Heart right ventricle (tissue), 16 donors: ENCODE data around the gene GPHN. TPM values are rescaled to one million over a fixed set of nuclear protein-coding genes. Genes with fewer than 3 reads are reported as not detected.

Experiments used
- ATAC-seq, 8 donors: fragments of 200-7000 bp; cut with Tn5 transposase; one replicate each; pipeline ENCODE4 v1.9.1; 2020; ENCODE audit warnings: mild to moderate bottlenecking in 8 of 8, moderate library complexity in 8 of 8, moderate number of reproducible peaks in 1 of 8
- DNase-seq, 2 donors: peaks; one replicate each; pipeline ENCODE4 v3.0.0-alpha.2; 2020
- H3K27ac ChIP-seq, 10 donors: fragments of 200-600 bp; sonication (generic) in 2 of 10; one replicate each; pipeline versions ENCODE4 v1.5.0 to v1.8.0; 2020 to 2022; ENCODE audit warnings: mild to moderate bottlenecking in 3 of 10
- H3K27me3 ChIP-seq, 7 donors: fragments of 200-600 bp; one replicate each; pipeline ENCODE4 v1.8.0; 2021 to 2022; ENCODE audit warnings: mild to moderate bottlenecking in 2 of 7
- H3K36me3 ChIP-seq, 9 donors: fragments of 200-600 bp; sonication (generic) in 1 of 9; one replicate each; pipeline versions ENCODE4 v1.5.0 to v1.8.0; 2020 to 2022; ENCODE audit warnings: mild to moderate bottlenecking in 2 of 9
- H3K4me1 ChIP-seq, 9 donors: fragments of 200-600 bp; sonication (generic) in 1 of 9; one replicate each; pipeline versions ENCODE4 v1.5.0 to v1.8.0; 2020 to 2022; ENCODE audit warnings: mild to moderate bottlenecking in 4 of 9
- H3K4me3 ChIP-seq, 10 donors: fragments of 200-600 bp; sonication (generic) in 2 of 10; one replicate each; pipeline versions ENCODE4 v1.5.0 to v1.8.0; 2020 to 2022; ENCODE audit warnings: mild to moderate bottlenecking in 7 of 10, moderate library complexity in 2 of 10
- H3K9me3 ChIP-seq, 11 donors: fragments of 200-600 bp in 10 of 11; sonication (generic) in 2 of 11; one replicate each; pipeline versions ENCODE4 v1.5.0 to v1.8.0; 2013 to 2022; ENCODE audit warnings: mild to moderate bottlenecking in 2 of 11, control low read depth in 1 of 11, moderate library complexity in 1 of 11
- WGBS, 2 donors: extraction: QIAGEN DNeasy Blood & Tissue Kit; methylation state at CpG; one replicate each; pipeline ENCODE4 v1.1.7; 2013; ENCODE audit warnings: inconsistent platforms in 1 of 2; 5-methylcytosine and 5-hydroxymethylcytosine counted together
- intact Hi-C, 10 donors: fragments of 100-400 bp; cut with DNase I; formaldehyde crosslinking; loops; one replicate each; pipeline versions ENCODE4 v1.11.1 to v1.14.2; 2022
- polyA plus RNA-seq, 2 donors: library from polyadenylated mRNA; stranded (reverse); fragments of 200-250 nt; gene quantifications; one replicate each; pipeline ENCODE4 v1.2.3, GENCODE V29; 2013
- total RNA-seq, 10 donors: library from RNA; stranded (reverse); fragmentation: NEBNext Ultra II Directional in 3 of 10; extraction: Animal tissue kit (Norgen Biotek cat#: 25700) in 3 of 10; gene quantifications; one replicate each; pipeline versions ENCODE4 v1.2.1 to v1.2.4, GENCODE V29; 2021 to 2023
- TF ChIP-seq, protein P1 (sequence below), 9 donors: fragments of 200-600 bp; sonication (generic) in 2 of 9; IDR thresholded peaks; one replicate each; pipeline versions ENCODE4 v1.5.0 to v1.8.0; 2021 to 2022; ENCODE audit warnings: antibody characterized with exemption in 9 of 9, mild to moderate bottlenecking in 5 of 9, moderate library complexity in 1 of 9
- donor health status: Arrhythmogenic right ventricular cardiomyopathy.
- donor health status: ischemic (EF 13 %, LVEDD 7.1; RV severe dilation, severe dysfunction).
- donor health status: healthy with polysubstance abuse.
- donor health status: DM: no; HTN: yes; CAD: no.
- donor health status: DM: no; HTN: no; CAD: no.
- donor health status: ischemic (EF 25% LVEDD 6.9; RV normal size, moderate dysfunction).
- donor health status: ischemic (EF 25% LVEDD 5.7; RV mildly dilated, moderate dysfunction).
- donor health status: healthy.
- donor health status: DM: yes; HTN: yes; CAD: no.
- donor health status: Ischemic cardiomyopathy.
- donor health status: ischemic (EF 35%, LVEDD 5.7; RV mildly dilated, moderate dysfunction).
- donor health status: nonischemic (EF 11% LVEDD 7.7; RV severe dilation, severe dysfunction).
- donor health status: DM: yes; HTN: yes; CAD: no.
- donor health status: PGD.
- donor health status: ischemic (EF 29% LVEDD 5.4; RV normal size, mild dysfunction).
- donor health status: nonischemic (EF 23%, LVEDD 6.1; RV moderate dilation, normal function).

The GPHN gene
- total and polyA plus RNA-seq, 12 donors = 12.2 to 48.0 (median 32.2) TPM

DNA sequence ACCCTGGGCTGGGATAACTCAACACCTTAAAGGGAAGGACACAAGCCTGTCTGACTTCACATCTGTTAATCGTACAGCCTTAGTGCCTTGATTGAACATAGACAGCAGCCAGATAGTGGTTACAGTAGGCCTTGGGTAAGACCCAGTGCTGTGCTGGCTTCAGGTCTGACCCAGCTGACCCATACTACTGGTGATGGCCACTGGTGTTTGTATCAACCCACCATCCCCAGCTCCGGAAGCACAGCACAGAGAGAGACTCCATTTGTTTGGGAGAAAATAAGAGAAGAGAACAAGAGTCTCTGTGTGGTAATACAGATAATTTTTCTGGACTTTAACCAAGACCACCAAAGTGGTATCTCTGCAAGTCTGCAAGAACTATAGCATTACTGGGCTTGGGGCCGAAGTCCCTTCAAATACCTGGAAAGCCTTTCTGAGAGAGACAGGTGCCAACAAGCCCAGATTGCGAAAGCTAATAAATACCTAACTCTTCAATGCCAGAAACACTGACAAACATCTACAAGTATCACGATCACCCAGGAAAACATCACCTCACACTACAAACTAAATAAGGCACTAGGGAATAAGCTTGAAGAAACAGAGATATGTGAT, 351.2 kb downstream of the GPHN start:
- intact Hi-C loops = no loop called here
- H3K27me3 ChIP-seq = no peaks in the 10 kb centered on the region
- no peaks in the 10 kb centered on the region for H3K36me3 ChIP-seq
- H3K4me1 ChIP-seq = no peaks in the 10 kb centered on the region
- H3K4me3 ChIP-seq = no peak overlapping the region
- ATAC-seq = no peak
- DNase-seq = no peak
- TF ChIP-seq, protein P1, sequence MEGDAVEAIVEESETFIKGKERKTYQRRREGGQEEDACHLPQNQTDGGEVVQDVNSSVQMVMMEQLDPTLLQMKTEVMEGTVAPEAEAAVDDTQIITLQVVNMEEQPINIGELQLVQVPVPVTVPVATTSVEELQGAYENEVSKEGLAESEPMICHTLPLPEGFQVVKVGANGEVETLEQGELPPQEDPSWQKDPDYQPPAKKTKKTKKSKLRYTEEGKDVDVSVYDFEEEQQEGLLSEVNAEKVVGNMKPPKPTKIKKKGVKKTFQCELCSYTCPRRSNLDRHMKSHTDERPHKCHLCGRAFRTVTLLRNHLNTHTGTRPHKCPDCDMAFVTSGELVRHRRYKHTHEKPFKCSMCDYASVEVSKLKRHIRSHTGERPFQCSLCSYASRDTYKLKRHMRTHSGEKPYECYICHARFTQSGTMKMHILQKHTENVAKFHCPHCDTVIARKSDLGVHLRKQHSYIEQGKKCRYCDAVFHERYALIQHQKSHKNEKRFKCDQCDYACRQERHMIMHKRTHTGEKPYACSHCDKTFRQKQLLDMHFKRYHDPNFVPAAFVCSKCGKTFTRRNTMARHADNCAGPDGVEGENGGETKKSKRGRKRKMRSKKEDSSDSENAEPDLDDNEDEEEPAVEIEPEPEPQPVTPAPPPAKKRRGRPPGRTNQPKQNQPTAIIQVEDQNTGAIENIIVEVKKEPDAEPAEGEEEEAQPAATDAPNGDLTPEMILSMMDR (IDR thresholded peaks at IDR 0.05) = no peak
- 93 to 94% methylated on average over 5 of the region's 5 CpGs for WGBS, 2 donors
- peaks cover 0 to 7% (median 0%) of the 10 kb centered on the region in 11 donors for H3K9me3 ChIP-seq
- no peak overlapping the region for H3K27ac ChIP-seq

DNA sequence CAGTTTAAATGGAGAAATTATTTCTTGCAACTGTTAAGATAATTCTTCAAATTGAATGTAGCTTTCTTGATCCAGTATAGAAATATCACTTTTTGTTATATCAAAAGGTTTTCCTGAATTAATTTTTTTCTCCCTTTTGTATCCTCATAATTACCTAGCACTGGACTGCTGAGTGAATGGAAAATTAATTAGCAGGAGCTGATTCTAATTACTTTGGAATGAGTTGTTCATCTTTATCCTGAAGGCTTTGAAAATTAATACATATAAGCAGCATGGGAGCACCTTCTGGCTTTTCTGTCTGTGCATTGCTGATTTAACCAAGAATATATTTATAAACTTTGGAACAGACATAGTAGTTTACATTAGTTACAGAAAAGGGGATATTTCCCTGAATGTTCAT, 373.6 kb downstream of the GPHN start:
- intact Hi-C loops = no loop called here
- H3K4me1 ChIP-seq = no peaks in the 10 kb centered on the region
- TF ChIP-seq, protein P1 (IDR thresholded peaks at IDR 0.05) = no peak
- no peak overlapping the region for H3K27ac ChIP-seq
- H3K36me3 ChIP-seq = no peaks in the 10 kb centered on the region
- no peaks in the 10 kb centered on the region for H3K27me3 ChIP-seq
- H3K9me3 ChIP-seq = peaks cover 0 to 22% (median 0%) of the 10 kb centered on the region in 11 donors
- DNase-seq (no peak), ATAC-seq (no peak)
- H3K4me3 ChIP-seq = no peak overlapping the region

DNA sequence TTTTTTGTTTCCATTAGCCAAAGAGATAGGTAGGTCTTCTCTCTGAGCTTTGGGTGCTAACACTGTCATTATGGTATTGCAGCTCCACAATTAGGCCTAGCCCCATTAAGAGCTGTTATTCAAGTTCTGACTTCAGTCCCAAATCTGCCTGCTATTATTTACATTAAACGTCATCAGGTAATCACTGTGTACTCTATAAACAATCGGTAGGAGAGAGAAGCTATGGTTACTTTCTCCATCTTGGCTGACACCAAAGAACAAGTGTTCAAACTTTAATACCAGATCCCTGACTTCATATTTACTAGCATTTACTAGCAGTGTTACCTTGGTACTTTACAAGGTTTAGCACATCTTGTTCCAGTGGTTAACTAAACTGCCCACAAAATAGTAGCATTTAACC, 376.2 kb downstream of the GPHN start:
- intact Hi-C loops = no loop called here
- DNase-seq (no peak), ATAC-seq (no peak)
- peaks cover 0 to 6% (median 0%) of the 10 kb centered on the region in 9 donors for H3K36me3 ChIP-seq
- H3K9me3 ChIP-seq = peaks cover 0 to 20% (median 0%) of the 10 kb centered on the region in 11 donors
- no peak overlapping the region for H3K27ac ChIP-seq
- H3K27me3 ChIP-seq = no peaks in the 10 kb centered on the region
- TF ChIP-seq, protein P1 (IDR thresholded peaks at IDR 0.05) = no peak
- 92 to 96% methylated on average over 2 of the region's 2 CpGs for WGBS, 2 donors
- no peaks in the 10 kb centered on the region for H3K4me1 ChIP-seq
- H3K4me3 ChIP-seq = no peak overlapping the region

DNA sequence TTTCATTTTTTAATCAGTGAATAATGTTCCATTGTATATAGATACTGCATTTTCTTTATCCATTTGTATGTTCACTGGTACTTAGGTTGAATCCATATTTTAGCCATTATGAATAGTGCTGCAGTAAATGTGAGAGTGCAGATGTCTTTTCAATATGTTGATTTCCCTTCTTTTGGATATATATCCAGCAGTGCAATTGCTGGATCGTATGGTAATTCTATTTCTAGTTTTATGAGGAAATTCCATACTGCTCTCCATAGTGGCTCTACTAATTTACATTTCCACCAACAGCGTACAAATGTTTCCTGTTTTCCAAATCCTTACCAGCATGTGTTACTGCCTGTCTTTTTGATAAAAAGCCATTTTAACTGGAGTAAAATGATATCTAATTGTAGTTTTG, 392.8 kb downstream of the GPHN start:
- H3K27me3 ChIP-seq = no peaks in the 10 kb centered on the region
- peaks cover 0 to 35% (median 6%) of the 10 kb centered on the region in 11 donors for H3K9me3 ChIP-seq
- 70 to 74% methylated on average over 2 of the region's 2 CpGs for WGBS, 2 donors
- no peaks in the 10 kb centered on the region for H3K4me1 ChIP-seq
- TF ChIP-seq, protein P1 (IDR thresholded peaks at IDR 0.05) = no peak
- H3K36me3 ChIP-seq = peaks cover 0 to 7% (median 0%) of the 10 kb centered on the region in 9 donors
- no peak overlapping the region for H3K4me3 ChIP-seq
- ATAC-seq = no peak
- DNase-seq = no peak
- intact Hi-C loops = no loop called here
- no peak overlapping the region for H3K27ac ChIP-seq
